Stomach (tissue), 4 donors: ENCODE data around the gene DOCK4.

Experiments
- CTCF ChIP-seq, 7 experiments: fragments of 450-650 bp in 4 of 7; fragments of 200-600 bp in 3 of 7; sonication (generic) in 3 of 7; IDR thresholded peaks; one replicate each; pipeline ENCODE4 v1.5.1; 2016 to 2019; ENCODE audit warnings: antibody characterized with exemption in 7 of 7, control low read depth in 2 of 7, mild to moderate bottlenecking in 1 of 7
- EP300 ChIP-seq: sonication (generic); formaldehyde crosslinking; IDR thresholded peaks from one replicate; pipeline ENCODE4 v1.6.1; 2017; ENCODE audit warnings: antibody characterized with exemption
- POLR2A ChIP-seq, 4 donors: fragments of 450-650 bp; IDR thresholded peaks; one replicate each; pipeline ENCODE4 v1.6.1; 2016; ENCODE audit warnings: antibody characterized with exemption in 4 of 4, control low read depth in 2 of 4, mild to moderate bottlenecking in 1 of 4, moderate library complexity in 1 of 4
- POLR2AphosphoS5 ChIP-seq, 3 donors: sonication (generic); formaldehyde crosslinking; IDR thresholded peaks; one replicate each; pipeline ENCODE4 v1.6.1; 2016; ENCODE audit warnings: antibody characterized with exemption in 3 of 3

- TF ChIP-seq CTCF (IDR thresholded peaks at IDR 0.05): no peak
- TF ChIP-seq POLR2A (IDR thresholded peaks at IDR 0.05): no peak
- TF ChIP-seq POLR2AphosphoS5 (IDR thresholded peaks at IDR 0.05): no peak
- no peak for TF ChIP-seq EP300
Observed at GRCh38 chr7:111762211-111762610, 444.0 kb downstream of the DOCK4 start.
